B cell (primary cell): ENCODE results near the gene RERE. TPM values are rescaled to one million over a fixed set of nuclear protein-coding genes. Genes with fewer than 3 reads are reported as not detected.
A peak's percentile ranks its signal among the peaks of the same experiment; 100 is the strongest.

Experiments
- ATAC-seq: fragments of 200-7000 bp; cut with Tn5 transposase; one replicate; pipeline ENCODE4 v1.10.0; 2021; ENCODE audit warnings: low read depth, mild to moderate bottlenecking, moderate number of reproducible peaks, moderate library complexity
- CTCF ChIA-PET: fragments of 350-600 bp; sonication (Branson Sonifier 250); formaldehyde crosslinking; loops from one replicate; lab custom pipeline; 2021; ENCODE audit warnings: antibody characterized with exemption, inconsistent platforms; lab: Charles Lee
- POLR2A ChIA-PET: fragments of 350-600 bp; sonication (Branson Sonifier 250); formaldehyde crosslinking; loops from one replicate; lab custom pipeline; 2021; ENCODE audit warnings: antibody characterized with exemption; lab: Charles Lee
- DNase-seq: peaks from one replicate; pipeline ENCODE4 v3.0.0; 2013
- H2AFZ ChIP-seq: 2 replicates; pipeline ENCODE4 v1.6.1; 2012; ENCODE audit warnings: mild to moderate bottlenecking, low read depth, low read length; ENCODE audit not compliant: insufficient read depth, poor library complexity, severe bottlenecking
- H3K27ac ChIP-seq, 2 donors: 1 replicate in 1 of 2; 2 replicates in 1 of 2; pipeline ENCODE4 v1.5.1; 2012 to 2013; ENCODE audit warnings: low read length in 2 of 2, mild to moderate bottlenecking in 2 of 2, moderate library complexity in 1 of 2
- H3K27me3 ChIP-seq, 4 experiments: fragments of 200-600 bp in 1 of 4; sonication (generic) in 1 of 4; replicated peaks in 1 of 4; 1 replicate in 2 of 4; 2 replicates in 2 of 4; pipeline versions ENCODE4 v1.6.1 to v1.7.0; 2013 to 2016; ENCODE audit warnings: low read length in 3 of 4, mild to moderate bottlenecking in 2 of 4, mixed read lengths in 1 of 4, moderate library complexity in 1 of 4; ENCODE audit not compliant: insufficient read depth in 4 of 4, control insufficient read depth in 3 of 4; ENCODE audit errors: control extremely low read depth in 1 of 4
- H3K36me3 ChIP-seq, 2 experiments: replicated peaks in 1 of 2; 1 replicate in 1 of 2; 2 replicates in 1 of 2; pipeline versions ENCODE4 v1.6.1 to v1.7.1; 2013; ENCODE audit warnings: low read length in 1 of 2; ENCODE audit not compliant: insufficient read depth in 2 of 2, control insufficient read depth in 1 of 2; ENCODE audit errors: control extremely low read depth in 1 of 2, extremely low read depth in 1 of 2
- H3K4me1 ChIP-seq, 2 donors: fragments of 200-600 bp in 1 of 2; sonication (generic) in 1 of 2; 1 replicate in 1 of 2; 2 replicates in 1 of 2; pipeline versions ENCODE4 v1.5.1 to v1.6.1; 2013 to 2017; ENCODE audit warnings: low read length in 2 of 2; ENCODE audit not compliant: control insufficient read depth in 2 of 2, insufficient read depth in 2 of 2
- H3K4me2 ChIP-seq: replicated peaks from 2 replicates; pipeline ENCODE3; 2012; ENCODE audit warnings: mild to moderate bottlenecking, low read depth, low read length; ENCODE audit not compliant: poor library complexity, severe bottlenecking
- H3K4me3 ChIP-seq, 5 experiments: fragments of 200-600 bp in 1 of 5; sonication (generic) in 1 of 5; 1 replicate in 3 of 5; 2 replicates in 2 of 5; pipeline versions ENCODE4 v1.5.1 to v1.7.0; 2011 to 2016; ENCODE audit warnings: low read length in 4 of 5, mild to moderate bottlenecking in 4 of 5, low read depth in 2 of 5, control low read depth in 1 of 5, moderate library complexity in 1 of 5; ENCODE audit not compliant: insufficient read depth in 1 of 5; ENCODE audit errors: control extremely low read depth in 1 of 5, extremely low read depth in 1 of 5
- H3K79me2 ChIP-seq: fragments of 200-600 bp; sonication (generic); one replicate; pipeline ENCODE4 v1.6.0; 2016; ENCODE audit warnings: low read length; ENCODE audit not compliant: control insufficient read depth, insufficient read depth
- H3K9ac ChIP-seq: fragments of 200-600 bp; sonication (generic); 2 replicates; pipeline ENCODE4 v1.6.1; 2017; ENCODE audit warnings: mild to moderate bottlenecking, low read length, moderate library complexity
- H3K9me3 ChIP-seq, 3 donors: one replicate each; pipeline versions ENCODE4 v1.6.1 to v1.7.1; 2013; ENCODE audit warnings: low read length in 2 of 3; ENCODE audit not compliant: control insufficient read depth in 2 of 3, insufficient read depth in 1 of 3; ENCODE audit errors: control extremely low read depth in 1 of 3
- H4K20me1 ChIP-seq: 2 replicates; pipeline ENCODE4 v1.6.0; 2012; ENCODE audit warnings: mild to moderate bottlenecking, low read length; ENCODE audit not compliant: insufficient read depth, control insufficient read depth, poor library complexity, severe bottlenecking
- H3K27ac Mint-ChIP-seq: one replicate; pipeline ENCODE4 v1.8.0; 2021; ENCODE audit warnings: mixed read lengths
- H3K27me3 Mint-ChIP-seq: one replicate; pipeline ENCODE4 v1.8.0; 2021; ENCODE audit warnings: mixed read lengths
- H3K4me1 Mint-ChIP-seq: one replicate; pipeline ENCODE4 v1.8.0; 2021; ENCODE audit warnings: mixed read lengths
- H3K4me3 Mint-ChIP-seq: one replicate; pipeline ENCODE4 v1.8.0; 2021; ENCODE audit warnings: mixed read lengths
- H3K9me3 Mint-ChIP-seq: one replicate; pipeline ENCODE4 v1.8.0; 2022; ENCODE audit warnings: mixed read lengths; ENCODE audit not compliant: insufficient read depth
- CTCF ChIP-seq: fragments of 200-600 bp; IDR thresholded peaks from one replicate; pipeline ENCODE4 v1.8.0; 2022; ENCODE audit warnings: antibody characterized with exemption, mild to moderate bottlenecking
- EZH2 ChIP-seq: IDR thresholded peaks from 2 replicates; pipeline ENCODE4 v1.6.1; 2012; ENCODE audit warnings: borderline replicate concordance, low read depth, mild to moderate bottlenecking, moderate library complexity, low read length; ENCODE audit not compliant: insufficient read depth, poor library complexity, severe bottlenecking
- WGBS: methylation state at CpG from one replicate; pipeline ENCODE4 v1.1.5; 2013; ENCODE audit warnings: missing lambda C conversion rate; ENCODE audit not compliant: insufficient coverage; 5-methylcytosine and 5-hydroxymethylcytosine counted together
- intact Hi-C: fragments of 100-400 bp; cut with micrococcal nuclease; formaldehyde crosslinking; loops from one replicate; pipeline ENCODE4 v1.10.0; 2022
- polyA plus RNA-seq: library from polyadenylated mRNA; depleted of rRNA; stranded (reverse); fragments of >200 nt; gene quantifications from 2 replicates; pipeline ENCODE4 v1.2.3, GENCODE V29; 2012
- total RNA-seq, 2 donors: library from RNA; stranded (reverse); fragments of 120-200 nt in 1 of 2; gene quantifications; 1 replicate in 1 of 2; 2 replicates in 1 of 2; pipeline versions ENCODE4 v1.2.3 to v1.2.4, GENCODE V29; 2013 to 2022

Gene RERE
- total and polyA plus RNA-seq, 2 donors (not counting 1 experiment from before 2014, with no cell fraction given) = 27.3 to 132 TPM

- peaks cover 11 to 21% of the 10 kb centered on the region in 2 donors for H3K4me1 ChIP-seq
- ChIA-PET POLR2A (interaction anchor here (0.7 to 0.9 kb wide), 2 partner anchors 10 to 14 kb away, joined by 3 read pairs; no protein-coding TSS in a partner anchor), CTCF (interaction anchor here (0.7 to 4.8 kb wide), 39 partner anchors 9 to 440 kb away, joined by 3 to 40 read pairs (median 5); no protein-coding TSS in a partner anchor)
- peak overlapping the region; percentile 6 to 51 for H3K27ac ChIP-seq
- peak overlapping the region; percentile 13 for H3K9ac ChIP-seq
- DNase-seq = peak; percentile 63
- intact Hi-C loops = loop anchor here (1.0 to 10.0 kb wide), 3 partner anchors 14 to 317 kb away; no protein-coding TSS in a partner anchor
- no peaks in the 10 kb centered on the region for H3K27me3 ChIP-seq
- H3K9me3 Mint-ChIP-seq = no peaks in the 10 kb centered on the region
- TF ChIP-seq EZH2 (no peak), CTCF (peak; percentile 71)
- H3K27ac Mint-ChIP-seq = peak overlapping the region; percentile 27
- peaks cover 77% of the 10 kb centered on the region for H4K20me1 ChIP-seq
- peak overlapping the region; percentile 11 for H3K4me3 Mint-ChIP-seq
- peak overlapping the region; percentile 32 for H2AFZ ChIP-seq
- H3K4me1 Mint-ChIP-seq = peaks cover 38% of the 10 kb centered on the region
- no peaks in the 10 kb centered on the region for H3K9me3 ChIP-seq
- peaks cover 100% of the 10 kb centered on the region for H3K79me2 ChIP-seq
- H3K36me3 ChIP-seq = peaks cover 2 to 63% of the 10 kb centered on the region in 2 experiments
- H3K4me3 ChIP-seq = no peak overlapping the region
- no peaks in the 10 kb centered on the region for H3K27me3 Mint-ChIP-seq
- ATAC-seq = peak; percentile 87
- peak overlapping the region; percentile 27 for H3K4me2 ChIP-seq
- WGBS = 0% methylated on average over 1 of the region's 6 CpGs
Measured at GRCh38 chr1:8409106-8409505, 408.3 kb downstream of the RERE start.

- CTCF ChIA-PET = interaction anchor here (0.7 to 4.8 kb wide), 23 partner anchors 8 to 440 kb away, joined by 3 to 24 read pairs (median 6); no protein-coding TSS in a partner anchor
- POLR2A ChIA-PET = no interaction called here
- H3K79me2 ChIP-seq = peaks cover 100% of the 10 kb centered on the region
- no peak for ATAC-seq
- Mint-ChIP-seq H3K4me3 (no peak overlapping the region), H3K27ac (peak overlapping the region; percentile 27), H3K4me1 (peaks cover 38% of the 10 kb centered on the region), H3K9me3 (no peaks in the 10 kb centered on the region), H3K27me3 (no peaks in the 10 kb centered on the region)
- DNase-seq = no peak
- H2AFZ ChIP-seq = no peak overlapping the region
- TF ChIP-seq EZH2 (no peak), CTCF (no peak)
- peak overlapping the region; percentile 27 for H3K4me2 ChIP-seq
- H3K4me1 ChIP-seq = peaks cover 11 to 21% of the 10 kb centered on the region in 2 donors
- no peak overlapping the region for H3K9ac ChIP-seq
- no peaks in the 10 kb centered on the region for H3K27me3 ChIP-seq
- peaks cover 69% of the 10 kb centered on the region for H4K20me1 ChIP-seq
- H3K4me3 ChIP-seq = no peak overlapping the region
- intact Hi-C loops = loop anchor here (10.0 kb wide), 1 partner anchor 47 kb away; no protein-coding TSS in a partner anchor
- H3K36me3 ChIP-seq = peaks cover 2 to 60% of the 10 kb centered on the region in 2 experiments
- 80% methylated on average over 3 of the region's 9 CpGs for WGBS
- H3K27ac ChIP-seq = peak overlapping the region in 1 of 2 donors; percentile 51
- H3K9me3 ChIP-seq = no peaks in the 10 kb centered on the region
Measured at GRCh38 chr1:8408151-8408839, 409.1 kb downstream of the RERE start.
